ENCODE data around the gene S100A11. TPM values are rescaled to one million over a fixed set of nuclear protein-coding genes. Genes with fewer than 3 reads are reported as not detected.
A peak's percentile ranks its signal among the peaks of the same experiment; 100 is the strongest.

S100A11 gene
- total and polyA plus RNA-seq, 9 of the 15 experiments (the other 6 are each of a cell fraction or from before 2014, with no cell fraction given), result 131 to 808 (median 235) TPM

GRCh38 chr1:152034654-152035538 is 1.9 kb downstream of the S100A11 start (continued):
- TF ChIP-seq HDAC2 (IDR thresholded peaks at IDR 0.05) (peak; percentile 49; the same call in 1 of the 2 replicates), MITF (IDR thresholded peaks at IDR 0.05) (peak; percentile 26; the same call in 1 of the 2 replicates), HMGN3 (IDR thresholded peaks at IDR 0.05; ENCODE audit: borderline replicate concordance, extremely low read depth, insufficient read length, low read depth, low read length) (no peak), MYBL2 (IDR thresholded peaks at IDR 0.05; ENCODE audit: low read depth) (no peak), MYBL2 (CRISPR knock-in tag; IDR thresholded peaks at IDR 0.05; ENCODE audit: borderline replicate concordance) (no peak), RBM22 (IDR thresholded peaks at IDR 0.05; ENCODE audit: low read depth, low read length, poor library complexity, severe bottlenecking) (no peak), MGA (IDR thresholded peaks at IDR 0.05) (peak; percentile 60), ZNF212 (CRISPR knock-in tag; IDR thresholded peaks at IDR 0.05) (no peak), ATF4 (CRISPR knock-in tag; IDR thresholded peaks at IDR 0.05) (peak; percentile 66; the same call in 1 of the 2 replicates), PTBP1 (IDR thresholded peaks at IDR 0.05; ENCODE audit: low read depth, low read length) (no peak)
- TF ChIP-seq, protein P1, sequence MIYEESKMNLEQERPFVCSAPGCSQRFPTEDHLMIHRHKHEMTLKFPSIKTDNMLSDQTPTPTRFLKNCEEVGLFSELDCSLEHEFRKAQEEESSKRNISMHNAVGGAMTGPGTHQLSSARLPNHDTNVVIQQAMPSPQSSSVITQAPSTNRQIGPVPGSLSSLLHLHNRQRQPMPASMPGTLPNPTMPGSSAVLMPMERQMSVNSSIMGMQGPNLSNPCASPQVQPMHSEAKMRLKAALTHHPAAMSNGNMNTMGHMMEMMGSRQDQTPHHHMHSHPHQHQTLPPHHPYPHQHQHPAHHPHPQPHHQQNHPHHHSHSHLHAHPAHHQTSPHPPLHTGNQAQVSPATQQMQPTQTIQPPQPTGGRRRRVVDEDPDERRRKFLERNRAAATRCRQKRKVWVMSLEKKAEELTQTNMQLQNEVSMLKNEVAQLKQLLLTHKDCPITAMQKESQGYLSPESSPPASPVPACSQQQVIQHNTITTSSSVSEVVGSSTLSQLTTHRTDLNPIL (CRISPR knock-in tag; IDR thresholded peaks at IDR 0.05), result no peak
